ENCODE data around the gene PACRG.

The PACRG gene

DNA sequence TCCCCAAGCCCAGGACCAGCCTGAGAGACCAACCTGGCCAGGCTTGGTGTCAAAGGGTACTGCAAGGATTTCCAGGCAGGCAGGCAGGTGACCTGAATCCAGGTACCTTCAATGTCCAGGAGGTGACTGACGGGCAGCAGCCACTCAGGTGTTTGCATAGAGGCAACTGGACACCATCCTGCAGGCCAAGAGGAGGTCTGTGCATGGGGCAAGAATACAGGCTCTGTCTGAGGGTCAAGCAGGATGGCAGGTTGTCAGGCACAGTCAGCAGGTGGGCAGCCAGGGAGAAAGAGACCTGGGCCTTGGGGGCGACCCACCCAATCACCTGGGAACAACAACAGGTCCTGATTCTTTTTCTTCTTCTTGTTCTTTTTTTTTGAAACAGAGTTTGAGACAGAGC lies 527.5 kb downstream of the PACRG start:
- DNase-seq, result no peak

GRCh38 chr6:163259689-163260088 lies 531.9 kb downstream of the PACRG start:
- no peak for DNase-seq

DNA sequence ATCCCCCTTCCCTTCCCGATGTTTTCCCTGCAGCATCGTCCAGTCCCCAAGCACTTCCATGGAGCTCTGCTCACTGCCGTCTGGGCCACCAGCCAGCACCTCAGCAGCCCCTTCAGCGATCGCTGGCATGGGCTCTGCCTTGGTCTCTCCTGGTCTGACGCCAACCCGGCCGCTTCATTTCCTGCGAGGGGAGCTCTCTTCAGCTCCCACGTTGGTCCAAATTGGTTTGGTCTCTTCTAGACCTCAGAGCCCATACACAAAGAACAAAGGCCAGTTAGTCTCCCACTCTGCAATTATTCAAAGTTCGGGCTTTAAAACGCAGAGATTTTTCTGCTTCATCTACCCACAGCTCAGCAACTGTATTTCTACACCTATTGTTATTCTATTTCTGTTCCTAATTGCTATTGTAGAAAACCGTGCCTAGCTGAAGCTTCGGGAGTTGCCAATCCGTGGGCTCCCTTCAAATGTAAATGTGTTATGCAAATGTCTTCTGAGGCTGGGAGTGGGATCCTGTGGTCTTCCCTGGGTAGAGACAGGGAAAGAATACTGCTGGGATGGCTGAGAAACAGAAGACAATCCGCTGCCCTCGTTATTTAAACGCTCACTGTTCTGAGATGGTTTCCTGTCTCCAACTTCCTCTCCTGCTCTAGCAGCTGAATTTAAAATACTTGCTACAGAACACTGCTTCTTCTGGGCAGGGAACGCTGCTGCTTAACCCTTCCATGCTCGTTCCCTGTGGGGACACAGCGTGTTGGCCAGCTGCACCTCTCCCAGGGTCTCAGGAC lies 532.5 kb downstream of the PACRG start:
- DNase-seq, result no peak

- DNase-seq, result no peak
Observed at GRCh38 chr6:163260911-163261310, 533.1 kb downstream of the PACRG start.

- DNase-seq, result no peak
Observed at GRCh38 chr6:163261361-163261760, 533.6 kb downstream of the PACRG start.

- DNase-seq, result no peak
Observed at GRCh38 chr6:163262080-163262479, 534.3 kb downstream of the PACRG start.

GRCh38 chr6:163263196-163263595 lies 535.4 kb downstream of the PACRG start:
- no peak for DNase-seq

DNA sequence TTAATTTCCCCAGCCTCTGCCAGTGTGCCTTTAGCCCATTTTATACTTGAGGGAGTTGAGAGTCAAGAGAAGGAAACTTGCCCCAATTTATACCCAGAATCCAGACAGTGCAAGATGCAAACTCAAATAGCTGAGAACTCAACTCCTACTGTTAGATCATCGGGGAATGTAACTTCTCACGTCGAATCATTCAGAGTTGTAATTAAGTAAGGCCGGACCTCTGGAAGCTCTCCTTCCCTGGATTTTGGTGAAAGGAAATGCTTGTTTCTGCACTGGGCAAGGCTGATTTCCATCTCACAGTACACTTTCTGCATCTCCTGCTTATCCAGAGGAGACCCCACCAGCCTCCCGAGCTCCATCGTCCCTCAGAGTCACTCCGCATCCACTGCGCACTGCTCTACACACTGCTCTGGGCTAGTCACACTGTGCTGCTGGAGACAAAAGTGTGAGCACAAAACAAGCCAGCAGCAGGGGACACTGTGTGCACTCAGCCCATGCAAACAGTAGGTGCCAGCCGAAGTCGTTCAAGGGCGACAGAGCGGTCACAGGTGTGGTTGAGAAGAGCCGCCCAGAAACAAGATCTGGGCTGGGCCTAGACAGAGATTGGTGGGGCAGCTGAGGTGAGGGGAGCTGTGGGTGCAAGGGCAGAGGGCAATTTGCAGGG lies 536.4 kb downstream of the PACRG start:
- DNase-seq, result no peak

GRCh38 chr6:163264662-163265035 lies 536.9 kb downstream of the PACRG start:
- DNase-seq, result no peak

GRCh38 chr6:163281634-163282033 lies 553.9 kb downstream of the PACRG start:
- DNase-seq, result no peak

DNA sequence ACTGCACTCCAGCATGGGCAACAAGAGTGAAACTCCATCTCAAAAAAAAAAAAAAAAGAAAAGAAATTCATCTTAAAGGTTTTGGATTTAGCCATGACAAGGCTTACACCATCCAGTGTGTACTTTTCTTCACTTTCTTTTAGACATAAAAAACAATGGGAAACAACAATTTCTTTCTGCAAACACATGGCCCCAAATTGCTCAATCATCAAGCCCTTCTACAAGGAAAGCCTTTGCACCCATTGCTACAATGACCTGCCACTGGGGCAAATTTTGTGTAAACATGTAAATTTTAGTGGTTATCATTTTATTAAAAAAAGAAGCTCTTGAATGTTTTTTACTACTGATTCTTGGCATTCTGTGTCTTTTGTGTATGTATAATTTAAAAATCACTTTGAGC lies 554.9 kb downstream of the PACRG start:
- no peak for DNase-seq

DNA sequence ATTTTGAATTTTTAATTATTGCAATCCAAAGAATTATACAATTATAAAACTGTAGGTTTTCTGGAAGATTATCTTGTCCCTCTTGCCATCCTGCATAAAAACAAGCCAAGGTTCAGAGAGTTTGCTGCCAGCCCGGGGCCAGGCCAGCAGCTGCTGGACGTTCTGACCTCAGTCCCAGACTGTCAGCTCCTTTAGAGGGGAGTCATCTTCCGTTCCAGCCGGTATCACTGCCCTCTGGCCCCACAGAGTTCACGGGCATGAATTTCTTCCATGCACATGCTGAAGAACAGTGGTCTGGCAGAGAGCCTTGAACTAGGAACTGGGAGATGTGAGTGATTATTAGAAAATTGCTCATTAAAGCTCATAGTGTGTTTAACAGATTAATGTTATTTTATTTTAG lies 556.4 kb downstream of the PACRG start:
- no peak for DNase-seq

DNA sequence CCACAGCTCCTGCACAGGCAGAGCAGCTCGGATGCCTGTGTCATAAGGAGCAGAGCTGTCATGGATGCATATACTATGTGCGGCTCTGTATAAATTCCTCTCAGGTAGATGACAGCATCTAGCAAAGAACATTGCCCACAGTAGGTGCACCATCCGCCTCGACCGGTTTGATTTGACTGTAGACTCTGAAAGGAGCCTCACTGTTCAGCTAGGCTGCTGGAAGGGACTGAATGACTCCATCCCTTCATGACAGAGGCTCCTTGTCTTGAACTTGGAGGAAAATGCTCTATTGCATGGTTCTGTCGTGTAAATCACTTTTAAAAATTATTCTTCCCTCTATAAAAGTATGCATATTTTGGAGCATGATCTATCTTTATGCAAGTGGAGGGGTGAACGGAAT lies 557.9 kb downstream of the PACRG start:
- no peak for DNase-seq

GRCh38 chr6:163287626-163288025 lies 559.9 kb downstream of the PACRG start:
- no peak for DNase-seq

- no peak for DNase-seq
Observed at GRCh38 chr6:163288066-163288465, 560.3 kb downstream of the PACRG start.

GRCh38 chr6:163288915-163289314 lies 561.1 kb downstream of the PACRG start:
- DNase-seq, result no peak

DNA sequence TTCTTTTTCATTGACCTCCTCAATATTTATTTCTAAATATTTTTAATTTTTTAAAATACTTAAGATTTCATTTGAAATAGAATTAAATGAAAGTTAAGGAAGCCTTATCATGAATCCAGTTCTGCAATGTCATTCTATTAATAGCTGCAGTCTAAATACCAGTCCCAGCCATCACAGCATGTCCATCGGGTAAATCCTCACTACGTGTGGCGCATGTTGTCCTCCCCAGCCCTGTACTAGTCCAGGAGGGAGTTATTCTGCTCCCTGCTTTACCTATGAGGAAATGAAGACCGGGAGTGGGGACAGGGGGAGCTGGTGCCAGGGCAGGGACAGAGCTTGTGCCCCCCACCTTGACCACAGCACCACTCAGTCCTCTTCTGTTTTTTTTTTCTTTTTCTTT lies 561.7 kb downstream of the PACRG start:
- no peak for DNase-seq

- DNase-seq, result no peak
Observed at GRCh38 chr6:163290545-163291274, 562.9 kb downstream of the PACRG start.

GRCh38 chr6:163291622-163292021 lies 563.8 kb downstream of the PACRG start:
- DNase-seq, result no peak

GRCh38 chr6:163293286-163293685 lies 565.5 kb downstream of the PACRG start:
- DNase-seq, result no peak

- no peak for DNase-seq
Observed at GRCh38 chr6:163294734-163295133, 567.0 kb downstream of the PACRG start.

GRCh38 chr6:163296835-163297519 lies 569.2 kb downstream of the PACRG start:
- DNase-seq, result no peak

- DNase-seq, result no peak
Observed at GRCh38 chr6:163298079-163298830, 570.5 kb downstream of the PACRG start.

Data from CD4-positive, alpha-beta T cell treated with Interleukin-6 for 4 hours (primary cell).